A549 treated with DMSO at 1 μM for 4 hours (cell line): ENCODE results near the gene FLT3LG. TPM values are rescaled to one million over a fixed set of nuclear protein-coding genes. Genes with fewer than 3 reads are reported as not detected.

Source experiments
- total RNA-seq: library from RNA; stranded (reverse); fragments of 200-300 nt; extraction: Qiagen RNA extraction; gene quantifications from 5 replicates; pipeline ENCODE4 v1.2.3, GENCODE V29; 2022; ENCODE audit warnings: low read depth

Gene FLT3LG, protein sequence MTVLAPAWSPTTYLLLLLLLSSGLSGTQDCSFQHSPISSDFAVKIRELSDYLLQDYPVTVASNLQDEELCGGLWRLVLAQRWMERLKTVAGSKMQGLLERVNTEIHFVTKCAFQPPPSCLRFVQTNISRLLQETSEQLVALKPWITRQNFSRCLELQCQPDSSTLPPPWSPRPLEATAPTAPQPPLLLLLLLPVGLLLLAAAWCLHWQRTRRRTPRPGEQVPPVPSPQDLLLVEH
- 0.68 to 1.7 TPM (median 1.2 TPM) in 5 replicates for total RNA-seq

DNA sequence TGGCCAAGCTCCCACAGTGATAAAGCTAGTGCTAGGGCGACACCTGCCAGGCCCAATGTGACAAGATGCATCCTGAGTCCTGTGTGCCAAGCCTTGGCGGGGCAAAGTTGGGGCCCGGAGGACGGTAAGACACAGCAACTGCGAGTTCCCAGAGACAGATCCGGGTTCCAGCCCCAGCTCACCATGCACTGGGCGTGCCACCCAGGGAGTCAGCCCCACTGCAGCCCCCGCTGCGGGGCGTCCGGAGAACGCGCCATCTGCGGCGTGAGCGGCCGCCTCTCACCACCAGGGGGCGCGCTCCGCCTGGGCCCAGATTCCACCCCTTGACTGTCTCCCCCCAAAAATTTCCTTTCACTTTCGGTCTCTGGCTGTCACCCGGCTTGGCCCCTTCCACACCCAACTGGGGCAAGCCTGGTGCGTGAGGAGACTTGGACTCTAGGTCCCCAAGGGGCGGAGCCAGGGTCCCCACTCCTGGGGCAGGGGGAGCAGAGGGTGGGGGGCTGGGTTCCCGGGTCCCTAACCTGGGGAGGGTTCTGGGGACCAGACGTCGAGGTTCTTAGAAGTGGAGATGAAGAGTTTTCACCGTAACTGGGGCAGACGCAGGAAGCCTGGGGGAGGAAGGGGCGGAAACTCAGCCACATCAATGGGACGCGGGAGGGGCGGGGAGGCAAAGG, at the start of gene FLT3LG:
Gene FLT3LG, plus strand, starts transcription at position 348 of the 674 bp plus-strand sequence. CDS start 425 bp downstream, outside the sequence.

DNA sequence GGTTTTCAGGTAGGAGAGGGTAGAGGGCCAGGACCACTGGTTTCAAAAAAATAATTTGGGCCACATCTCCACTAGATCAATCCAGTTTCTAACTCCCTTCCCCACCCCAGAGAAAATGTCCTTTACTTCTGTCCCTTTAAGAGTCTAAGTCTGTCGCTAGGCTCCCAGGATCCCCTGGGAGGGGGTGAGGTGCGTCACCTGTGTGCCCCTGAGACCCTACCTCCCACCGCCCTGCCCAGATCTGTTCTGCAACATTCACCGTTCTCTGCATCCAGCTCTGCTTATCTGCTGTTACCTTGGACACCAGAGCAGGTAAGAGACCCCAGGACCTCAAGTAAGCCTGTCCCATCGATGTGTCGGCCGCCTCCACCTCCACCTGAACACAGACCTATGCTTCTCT, 48.8 kb upstream of the FLT3LG start, which contains the start of gene GFY:
Gene GFY, plus strand, starts transcription at position 211 of the 400 bp plus-strand sequence. CDS start 1,043 bp downstream, outside the sequence.

DNA sequence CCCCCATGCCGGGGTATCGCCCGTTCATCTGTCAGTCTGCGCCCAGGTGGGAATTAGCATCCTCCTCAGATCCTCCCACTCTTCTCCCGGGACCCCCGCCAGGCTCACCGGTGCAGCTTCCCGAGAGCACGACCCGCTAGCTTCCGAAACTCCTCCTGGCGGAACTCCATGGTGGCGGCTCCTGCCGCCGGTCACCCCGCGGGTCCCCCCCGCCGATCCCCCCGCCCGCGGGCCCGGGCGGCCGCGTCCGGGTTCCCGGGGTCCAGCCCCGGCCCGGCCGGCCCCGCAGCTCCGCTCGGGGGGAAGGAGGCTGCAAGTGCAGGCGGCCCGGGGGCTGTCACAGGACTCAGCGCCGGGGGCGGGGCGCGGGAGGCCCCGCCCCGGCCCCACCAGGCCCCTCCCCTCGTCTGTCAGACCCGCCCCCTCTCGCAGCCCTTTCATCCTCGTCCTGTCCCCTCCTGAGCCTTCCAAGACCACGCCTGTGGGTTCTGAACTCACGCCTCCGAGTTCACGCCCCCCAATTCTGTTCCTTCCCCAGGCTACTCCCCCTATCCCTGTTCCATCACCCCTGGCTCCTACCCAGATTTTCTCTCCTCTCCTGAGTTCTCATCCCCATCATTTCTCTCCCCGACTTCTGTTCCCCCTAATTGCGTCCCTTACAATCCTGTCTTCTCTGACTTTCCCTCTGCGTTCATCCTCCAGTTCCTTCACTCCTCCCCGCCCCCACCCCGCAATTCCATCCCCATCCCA, 32.6 kb upstream of the FLT3LG start, which contains the start of gene SLC17A7:
Gene SLC17A7, minus strand, starts transcription at position 318 of the 750 bp plus-strand sequence. Its CDS starts 148 bp downstream, at position 170.

DNA sequence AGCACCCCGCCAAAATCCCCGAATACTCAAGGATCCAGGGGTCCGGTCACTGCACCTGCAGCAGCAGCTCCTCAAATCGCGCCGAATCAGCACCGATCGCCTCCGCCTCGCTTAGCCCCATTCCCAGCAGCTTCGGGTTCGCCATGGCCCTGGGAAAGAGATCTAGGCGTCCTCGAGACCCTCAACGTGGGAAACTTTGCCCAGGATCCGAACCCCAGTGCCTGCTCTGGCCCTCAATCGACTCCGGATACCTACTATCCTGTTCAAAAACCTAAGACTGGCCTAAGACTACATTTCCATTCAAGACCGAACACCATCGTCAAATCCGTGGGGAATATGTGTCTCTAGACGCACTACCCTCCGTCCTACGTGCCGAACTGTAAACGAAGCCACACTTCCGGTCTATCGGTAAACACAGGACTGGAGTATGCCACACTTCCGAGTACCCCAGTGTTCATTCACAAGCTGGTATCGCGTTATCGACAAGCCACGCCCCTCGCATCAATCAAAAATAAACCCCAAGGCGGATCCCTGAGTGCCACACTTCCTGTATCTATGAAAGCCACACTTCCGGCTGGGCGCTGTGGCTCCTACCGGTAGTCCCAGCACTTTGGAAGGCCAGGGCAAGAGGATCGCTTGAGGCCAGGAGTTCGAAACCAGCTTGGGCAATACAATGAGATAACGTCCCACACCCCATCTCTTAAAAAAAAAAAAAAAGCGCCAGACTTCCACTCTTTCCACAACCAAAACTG, 22.4 kb upstream of the FLT3LG start, which contains the start of gene PIH1D1:
Gene PIH1D1, minus strand, starts transcription at position 385 of the 752 bp plus-strand sequence. Its CDS starts 240 bp downstream, at position 145.

DNA sequence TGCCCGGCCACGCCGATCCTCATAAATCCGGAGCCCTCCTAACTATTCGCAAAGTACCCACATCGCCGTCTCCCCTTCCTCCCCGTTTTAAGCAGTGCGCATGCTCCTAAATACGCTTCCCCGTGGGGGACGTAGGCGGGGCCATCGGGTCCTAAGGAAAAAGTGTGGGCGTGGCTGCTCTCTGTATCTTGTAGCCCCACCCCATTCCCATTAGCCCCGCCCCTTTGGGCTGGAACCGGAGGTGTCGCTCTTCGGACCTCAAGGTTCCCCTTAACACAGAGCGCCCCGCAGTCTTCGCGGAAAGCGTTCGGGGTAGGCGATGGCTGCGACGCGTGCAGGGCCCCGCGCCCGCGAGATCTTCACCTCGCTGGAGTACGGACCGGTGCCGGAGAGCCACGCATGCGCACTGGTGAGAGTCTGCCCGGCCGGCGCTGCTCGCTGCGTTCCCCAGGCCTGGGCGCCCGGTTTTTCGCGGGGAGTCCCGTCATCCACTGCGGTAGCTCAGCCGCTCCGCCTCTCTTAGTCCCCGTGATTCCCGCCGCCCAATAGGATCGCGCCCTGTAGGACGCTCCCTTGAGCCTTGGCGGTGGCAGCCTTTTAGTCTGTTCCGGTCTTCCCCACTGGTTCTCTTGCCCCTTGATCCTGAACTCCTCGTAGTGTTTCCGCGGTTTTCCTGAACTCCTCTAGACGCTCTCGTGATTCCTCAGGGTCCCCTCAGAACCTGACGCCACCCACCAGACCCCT, 20.8 kb upstream of the FLT3LG start, which contains the start of gene ALDH16A1:
Gene ALDH16A1, plus strand, starts transcription at position 213 of the 744 bp plus-strand sequence. Its CDS starts 107 bp downstream, at position 320.

DNA sequence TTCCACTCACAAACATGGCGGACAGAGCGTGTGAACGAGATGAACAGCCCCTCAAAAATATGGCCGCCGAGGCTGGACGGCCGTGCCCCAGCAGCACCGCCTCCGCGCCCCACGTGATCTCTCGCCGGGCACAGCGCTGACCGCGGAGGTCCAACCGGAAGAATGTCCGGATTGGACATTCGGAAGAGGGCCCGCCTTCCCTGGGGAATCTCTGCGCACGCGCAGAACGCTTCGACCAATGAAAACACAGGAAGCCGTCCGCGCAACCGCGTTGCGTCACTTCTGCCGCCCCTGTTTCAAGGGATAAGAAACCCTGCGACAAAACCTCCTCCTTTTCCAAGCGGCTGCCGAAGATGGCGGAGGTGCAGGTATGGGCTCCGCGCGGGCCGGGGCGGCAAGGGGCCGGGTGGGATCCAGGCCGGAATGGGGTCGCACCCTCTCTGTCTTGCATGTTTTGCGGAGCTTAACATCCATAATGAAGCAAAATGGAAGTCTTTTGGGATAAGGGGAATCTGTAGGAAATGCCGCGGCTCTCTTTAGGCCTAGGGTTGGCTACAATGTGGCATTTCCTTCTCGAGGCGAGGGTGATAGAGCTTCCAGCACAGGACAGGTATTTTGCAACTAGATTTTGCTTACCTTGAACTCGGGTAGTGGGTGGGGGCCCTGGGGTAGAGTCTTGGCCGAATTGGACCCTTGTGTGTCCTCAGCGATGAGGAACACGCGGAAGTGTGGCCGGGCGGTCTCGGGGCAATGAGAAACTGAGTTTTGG, 13.4 kb downstream of the FLT3LG start, which contains the start of gene RPL13A:
Gene RPL13A, plus strand, starts transcription at position 332 of the 769 bp plus-strand sequence. Its CDS starts 22 bp downstream, at position 354.

Other genes starting within 250 kb of the FLT3LG start
- gene SLC6A16, start 149.0 kb upstream of the FLT3LG start, total RNA-seq: 1.1 to 1.6 TPM (median 1.2 TPM) in 5 replicates
- gene CD37, start 138.8 kb upstream of the FLT3LG start, total RNA-seq: not detected in 5 replicates
- gene TEAD2, start 111.8 kb upstream of the FLT3LG start, total RNA-seq: 14.1 to 23.1 TPM (median 18.6 TPM) in 5 replicates
- 0.33 to 0.78 TPM (median 0.62 TPM) in 5 replicates for gene DKKL1, start 110.3 kb upstream of the FLT3LG start, total RNA-seq
- gene KASH5, start 86.0 kb upstream of the FLT3LG start, total RNA-seq: not detected in 5 replicates
- not detected in 5 replicates for gene PTH2, start 50.8 kb upstream of the FLT3LG start, total RNA-seq
- gene GFY, start 48.8 kb upstream of the FLT3LG start, total RNA-seq: 0.07 to 0.22 TPM (median 0.18 TPM) in 4 of 5 replicates, not detected in the other
- gene SLC17A7, start 32.7 kb upstream of the FLT3LG start, total RNA-seq: 0.49 to 0.63 TPM (median 0.61 TPM) in 5 replicates
- 87.2 to 97.5 TPM (median 96.7 TPM) in 5 replicates for gene PIH1D1, start 22.4 kb upstream of the FLT3LG start, total RNA-seq
- 14.5 to 29.0 TPM (median 22.6 TPM) in 5 replicates for gene ALDH16A1, start 21.0 kb upstream of the FLT3LG start, total RNA-seq
- 3,835 to 4,657 TPM (median 3,991 TPM) in 5 replicates for gene RPL13A, start 13.4 kb downstream of the FLT3LG start, total RNA-seq
- gene RPS11, start 22.2 kb downstream of the FLT3LG start, total RNA-seq: 3,649 to 5,162 TPM (median 3,839 TPM) in 5 replicates
- gene FCGRT, start 38.4 kb downstream of the FLT3LG start, total RNA-seq: 26.1 to 29.8 TPM (median 28.3 TPM) in 5 replicates
- 1.5 to 2.1 TPM (median 1.7 TPM) in 5 replicates for gene RCN3, start 53.8 kb downstream of the FLT3LG start, total RNA-seq
- gene NOSIP, start 106.3 kb downstream of the FLT3LG start, total RNA-seq: 84.6 to 109 TPM (median 95.2 TPM) in 5 replicates
- 0.54 to 1.2 TPM (median 0.87 TPM) in 5 replicates for gene PRRG2, start 107.1 kb downstream of the FLT3LG start, total RNA-seq
- gene PRR12, start 117.0 kb downstream of the FLT3LG start, total RNA-seq: 27.6 to 35.1 TPM (median 29.7 TPM) in 5 replicates
- gene RRAS, start 165.9 kb downstream of the FLT3LG start, total RNA-seq: 83.1 to 125 TPM (median 114 TPM) in 5 replicates
- gene SCAF1, start 168.0 kb downstream of the FLT3LG start, total RNA-seq: 41.9 to 71.4 TPM (median 66.3 TPM) in 5 replicates
- gene IRF3, start 191.6 kb downstream of the FLT3LG start, total RNA-seq: 86.3 to 119 TPM (median 102 TPM) in 5 replicates
- 58.3 to 77.0 TPM (median 67.6 TPM) in 5 replicates for gene BCL2L12, start 191.7 kb downstream of the FLT3LG start, total RNA-seq
- gene PRMT1, start 203.1 kb downstream of the FLT3LG start, total RNA-seq: 373 to 457 TPM (median 431 TPM) in 5 replicates
- gene ADM5, start 215.4 kb downstream of the FLT3LG start, total RNA-seq: 4.0 to 7.6 TPM (median 5.7 TPM) in 5 replicates
- gene CPT1C, start 216.9 kb downstream of the FLT3LG start, total RNA-seq: 11.6 to 14.6 TPM (median 13.4 TPM) in 5 replicates